ENCODE measurements around the gene IZUMO1. TPM values are rescaled to one million over a fixed set of nuclear protein-coding genes. Genes with fewer than 3 reads are reported as not detected.

IZUMO1 gene
- total RNA-seq, 1 donor from 2014 or later, result 2.9 TPM

DNA sequence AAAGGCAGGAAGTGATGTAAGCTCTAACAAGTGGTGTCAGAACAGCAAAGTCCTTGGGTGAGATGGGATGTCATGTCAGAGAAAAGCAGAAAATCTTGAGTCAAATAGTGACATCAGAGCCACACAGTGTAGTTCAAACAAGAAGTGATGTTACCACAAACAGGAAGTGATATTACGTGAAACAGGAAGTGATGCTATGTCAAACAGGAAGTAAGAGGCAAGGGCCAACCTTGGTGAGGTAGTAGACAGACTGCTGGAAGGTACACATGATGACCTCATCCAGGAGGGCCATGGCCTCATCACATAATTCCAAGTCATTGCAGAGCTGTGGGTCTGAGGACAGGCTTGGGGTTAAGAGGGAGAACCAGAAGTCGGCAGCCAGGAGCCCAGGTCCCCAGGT is 20.2 kb downstream of the IZUMO1 start:
- TF ChIP-seq, protein P1, sequence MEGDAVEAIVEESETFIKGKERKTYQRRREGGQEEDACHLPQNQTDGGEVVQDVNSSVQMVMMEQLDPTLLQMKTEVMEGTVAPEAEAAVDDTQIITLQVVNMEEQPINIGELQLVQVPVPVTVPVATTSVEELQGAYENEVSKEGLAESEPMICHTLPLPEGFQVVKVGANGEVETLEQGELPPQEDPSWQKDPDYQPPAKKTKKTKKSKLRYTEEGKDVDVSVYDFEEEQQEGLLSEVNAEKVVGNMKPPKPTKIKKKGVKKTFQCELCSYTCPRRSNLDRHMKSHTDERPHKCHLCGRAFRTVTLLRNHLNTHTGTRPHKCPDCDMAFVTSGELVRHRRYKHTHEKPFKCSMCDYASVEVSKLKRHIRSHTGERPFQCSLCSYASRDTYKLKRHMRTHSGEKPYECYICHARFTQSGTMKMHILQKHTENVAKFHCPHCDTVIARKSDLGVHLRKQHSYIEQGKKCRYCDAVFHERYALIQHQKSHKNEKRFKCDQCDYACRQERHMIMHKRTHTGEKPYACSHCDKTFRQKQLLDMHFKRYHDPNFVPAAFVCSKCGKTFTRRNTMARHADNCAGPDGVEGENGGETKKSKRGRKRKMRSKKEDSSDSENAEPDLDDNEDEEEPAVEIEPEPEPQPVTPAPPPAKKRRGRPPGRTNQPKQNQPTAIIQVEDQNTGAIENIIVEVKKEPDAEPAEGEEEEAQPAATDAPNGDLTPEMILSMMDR (IDR thresholded peaks at IDR 0.05), result no peak
- H3K4me1 ChIP-seq, result peaks cover 43% of the 10 kb centered on the region
- ATAC-seq (peak; percentile 20 to 28), DNase-seq (no peak)
- peaks cover 20% of the 10 kb centered on the region for H3K36me3 ChIP-seq
- H3K4me3 ChIP-seq, result no peak overlapping the region
- intact Hi-C loops (cut with DNase I), result no loop called here
- H3K9me3 ChIP-seq, result no peaks in the 10 kb centered on the region
- H3K27me3 ChIP-seq (ENCODE audit: low read depth), result peaks cover 2% of the 10 kb centered on the region
- H3K27ac ChIP-seq, result peak overlapping the region; percentile 82

DNA sequence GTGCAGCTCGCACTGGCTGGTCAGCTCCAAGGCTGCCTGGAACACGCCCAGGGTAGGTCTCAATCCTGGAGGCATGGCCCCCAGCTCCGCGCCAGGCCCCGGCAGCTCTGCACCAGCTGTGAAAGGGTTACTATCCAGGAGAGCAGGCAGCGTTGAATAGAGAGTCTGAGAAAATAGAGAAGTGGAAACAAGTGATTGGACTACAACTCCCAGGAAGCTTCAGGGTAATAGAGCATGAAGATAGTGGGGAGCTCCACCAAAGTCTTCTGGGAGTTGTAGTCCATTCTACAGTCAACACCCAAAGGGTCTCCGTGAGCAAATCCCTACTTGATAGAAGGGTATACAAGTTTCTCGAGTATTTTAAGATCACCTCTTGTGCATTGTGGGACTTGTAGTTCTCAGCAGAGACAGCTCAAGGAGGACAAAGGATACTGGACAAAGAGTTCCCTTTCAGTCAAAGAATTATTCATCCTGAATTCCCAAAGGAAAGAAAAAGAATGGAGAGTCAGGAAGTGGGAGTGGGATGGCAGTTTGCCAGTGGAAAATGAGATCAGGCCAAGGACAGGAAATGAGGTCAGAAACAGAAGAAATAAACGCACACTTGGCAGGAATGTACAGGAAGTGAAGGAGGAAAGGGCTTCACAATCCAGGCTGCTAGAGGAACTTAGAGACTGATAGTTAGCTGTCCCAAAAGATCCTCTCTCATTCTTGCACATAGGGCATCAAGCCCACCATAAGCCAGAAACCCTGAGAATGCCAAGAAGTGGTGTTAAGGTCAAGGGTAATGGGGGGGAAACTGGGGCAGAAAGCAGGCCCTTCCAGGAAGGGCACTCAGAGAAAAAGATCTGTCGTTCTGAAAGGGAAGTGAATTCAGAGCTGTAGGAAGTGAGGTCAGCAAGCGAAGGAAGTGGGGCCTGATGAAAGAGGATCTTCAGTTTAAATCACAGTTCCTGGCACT is 21.6 kb downstream of the IZUMO1 start:
- DNase-seq (no peak), ATAC-seq (peak; percentile 10 to 11)
- Histone ChIP-seq H3K9me3 (no peaks in the 10 kb centered on the region), H3K27me3 (ENCODE audit: low read depth) (no peaks in the 10 kb centered on the region), H3K27ac (peak overlapping the region; percentile 82), H3K4me3 (no peak overlapping the region), H3K4me1 (peaks cover 51% of the 10 kb centered on the region), H3K36me3 (peaks cover 21% of the 10 kb centered on the region)
- TF ChIP-seq, protein P1 (IDR thresholded peaks at IDR 0.05), result no peak
- intact Hi-C loops (cut with DNase I), result no loop called here

DNA sequence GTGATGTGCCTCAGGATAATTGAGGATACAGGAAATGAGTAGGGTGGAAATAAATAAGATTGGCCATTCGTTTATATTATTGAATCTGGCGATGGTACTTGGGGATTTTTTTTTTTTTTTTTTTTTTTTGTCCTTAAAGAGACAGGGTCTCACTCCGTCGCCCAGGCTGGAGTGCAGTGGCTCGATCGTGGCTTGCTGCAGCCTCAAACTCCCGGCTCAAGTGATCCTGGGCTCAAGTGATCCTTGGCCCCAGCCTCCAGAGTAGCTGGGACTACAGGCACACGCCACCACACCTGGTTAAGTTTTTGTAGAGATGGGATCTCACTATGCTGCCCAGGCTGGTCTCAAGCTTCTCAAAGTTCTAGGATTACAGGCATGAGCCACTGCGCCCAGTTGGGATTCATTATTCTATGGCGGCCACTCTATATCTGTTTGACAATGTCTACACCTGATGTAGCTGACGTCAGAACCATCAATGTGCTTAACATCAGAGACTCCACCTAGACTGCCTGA is 24.5 kb downstream of the IZUMO1 start:
- DNase-seq (no peak), ATAC-seq (no peak)
- Histone ChIP-seq H3K9me3 (no peaks in the 10 kb centered on the region), H3K27ac (peak overlapping the region; percentile 31), H3K4me3 (no peak overlapping the region), H3K27me3 (ENCODE audit: low read depth) (no peaks in the 10 kb centered on the region), H3K36me3 (peaks cover 16% of the 10 kb centered on the region), H3K4me1 (peaks cover 66% of the 10 kb centered on the region)
- intact Hi-C loops (cut with DNase I), result no loop called here
- TF ChIP-seq, protein P1 (IDR thresholded peaks at IDR 0.05), result no peak

DNA sequence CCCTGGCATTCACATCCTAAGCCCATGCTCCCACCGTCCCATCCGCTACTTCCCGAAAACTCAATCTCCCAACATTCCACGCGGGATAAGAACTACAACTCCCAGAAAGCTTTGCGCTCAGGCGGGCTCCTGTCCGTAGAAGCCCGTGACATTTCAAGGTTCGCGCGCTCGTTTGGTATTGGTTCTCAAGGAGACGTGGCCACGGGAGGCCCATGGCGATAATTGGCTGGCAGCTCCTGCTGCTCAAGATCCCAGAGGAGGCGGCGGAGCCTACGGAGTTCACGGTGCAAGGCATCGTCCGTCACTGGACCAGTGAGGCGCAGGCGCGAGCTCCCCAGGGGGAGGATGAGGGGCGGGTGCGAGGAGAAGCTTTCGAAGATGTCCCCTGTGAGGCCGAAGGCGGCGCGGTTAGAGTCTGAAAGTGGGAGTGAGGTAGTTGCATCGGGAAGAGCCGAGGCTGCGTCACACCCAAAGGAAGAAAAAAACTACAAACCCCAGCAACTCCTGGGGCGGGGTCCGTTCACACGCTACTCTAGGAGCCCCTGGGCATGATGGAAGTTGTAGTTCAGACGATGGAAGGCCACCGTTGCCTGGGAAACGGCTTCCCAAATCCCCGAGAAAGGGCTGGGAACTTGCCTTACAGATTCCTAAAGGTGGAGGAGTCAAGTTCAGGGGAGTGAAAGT is 26.0 kb downstream of the IZUMO1 start:
- DNase-seq, result peak; percentile 99
- intact Hi-C loops (cut with DNase I), result no loop called here
- Histone ChIP-seq H3K9me3 (no peaks in the 10 kb centered on the region), H3K4me3 (peak overlapping the region; percentile 61), H3K27me3 (ENCODE audit: low read depth) (no peaks in the 10 kb centered on the region), H3K36me3 (peaks cover 16% of the 10 kb centered on the region), H3K4me1 (peaks cover 67% of the 10 kb centered on the region), H3K27ac (peak overlapping the region; percentile 88)
- TF ChIP-seq, protein P1 (IDR thresholded peaks at IDR 0.05), result no peak
- ATAC-seq, result peak; percentile 94 to 95

DNA sequence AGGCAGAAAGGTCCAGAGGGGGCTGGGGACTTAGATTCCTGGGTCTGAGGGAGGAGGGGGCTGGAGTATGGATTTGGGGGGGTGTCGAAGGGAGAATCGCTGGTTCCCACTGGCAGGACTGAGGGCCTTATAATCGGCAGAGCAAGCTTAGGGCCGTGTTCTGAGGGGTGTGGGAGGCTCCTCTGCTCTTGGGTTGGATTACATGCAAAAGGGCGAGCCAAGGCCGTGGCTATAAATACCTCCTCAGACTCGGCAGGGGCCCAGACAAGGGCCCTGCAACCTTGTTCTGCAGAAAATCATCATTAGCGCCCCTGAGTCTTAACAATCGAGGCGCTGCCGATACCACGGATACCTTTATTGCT is 26.5 kb downstream of the IZUMO1 start:
- intact Hi-C loops (cut with DNase I), result no loop called here
- TF ChIP-seq, protein P1 (IDR thresholded peaks at IDR 0.05), result no peak
- H3K27ac ChIP-seq, result peak overlapping the region; percentile 88
- peak overlapping the region; percentile 61 for H3K4me3 ChIP-seq
- H3K4me1 ChIP-seq, result peaks cover 67% of the 10 kb centered on the region
- no peak for ATAC-seq
- peaks cover 16% of the 10 kb centered on the region for H3K36me3 ChIP-seq
- H3K9me3 ChIP-seq, result no peaks in the 10 kb centered on the region
- H3K27me3 ChIP-seq (ENCODE audit: low read depth), result no peaks in the 10 kb centered on the region
- DNase-seq, result no peak

All from lower lobe of right lung (tissue), 2 donors.